ENCODE data around the gene LDLRAD2.
"Not testable (repeated sequence)": the region's sequence is repeated elsewhere in the genome, so short reads cannot be mapped to it uniquely, and the experiment has no call there.

LDLRAD2 gene, protein sequence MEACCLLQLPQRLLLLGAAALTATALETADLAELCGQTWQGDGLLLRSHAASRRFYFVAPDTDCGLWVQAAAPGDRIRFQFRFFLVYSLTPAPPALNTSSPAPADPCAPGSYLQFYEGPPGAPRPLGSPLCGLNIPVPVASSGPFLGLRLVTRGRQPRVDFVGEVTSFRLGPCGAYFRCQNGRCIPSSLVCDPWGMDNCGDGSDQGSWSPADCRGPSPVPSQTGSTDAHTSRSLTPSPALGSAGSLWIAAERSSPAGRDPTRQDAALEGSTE

DNA sequence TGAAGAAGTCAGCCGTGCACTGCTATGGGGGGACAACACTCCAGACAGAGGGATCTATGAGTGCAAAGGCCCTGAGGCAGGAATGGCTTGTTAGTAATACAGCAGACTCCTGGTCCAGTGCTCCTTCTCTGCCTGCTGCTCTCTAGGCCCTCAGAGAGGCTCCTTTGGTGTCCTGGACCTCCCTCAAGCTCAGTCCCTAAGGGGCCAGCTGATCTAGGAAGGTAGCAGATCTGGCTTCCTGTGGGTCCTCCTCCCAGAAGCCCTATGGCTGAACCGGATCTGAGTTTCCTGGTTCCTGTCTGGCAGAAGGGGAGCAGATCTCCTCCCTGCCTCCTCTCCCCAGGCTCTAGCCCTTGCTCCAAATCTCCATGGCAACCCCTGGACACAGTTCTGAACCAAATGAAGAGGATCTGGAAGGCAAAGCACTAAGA lies at the start of gene LDLRAD2:
TSS of gene LDLRAD2 (plus strand) at position 391 of the 431 bp plus-strand sequence. CDS start 187 bp downstream, outside the sequence.
- DNase-seq (ENCODE audit: low spot score) (no peak), FAIRE-seq (no peak)

DNA sequence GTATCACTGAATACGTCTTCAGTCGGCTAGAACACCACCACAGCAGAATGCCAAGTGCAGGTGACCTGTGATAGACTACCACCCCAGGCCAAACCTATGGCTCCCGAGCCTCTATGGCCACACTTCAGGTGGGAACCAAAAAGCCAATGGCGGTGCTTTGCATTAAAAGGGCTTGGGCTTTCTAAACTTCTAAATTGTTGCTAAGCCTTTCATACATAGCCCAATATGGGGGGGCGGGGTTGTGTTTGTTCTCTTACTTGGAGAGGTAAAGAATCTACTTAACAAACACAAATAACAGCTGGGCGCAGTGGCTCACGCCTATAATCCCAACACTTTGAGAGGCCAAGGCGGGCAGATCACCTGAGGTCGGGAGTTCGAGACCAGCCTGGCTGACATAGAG lies 48.8 kb upstream of the LDLRAD2 start:
- DNase-seq (ENCODE audit: low spot score): no peak
- no peak for FAIRE-seq

DNA sequence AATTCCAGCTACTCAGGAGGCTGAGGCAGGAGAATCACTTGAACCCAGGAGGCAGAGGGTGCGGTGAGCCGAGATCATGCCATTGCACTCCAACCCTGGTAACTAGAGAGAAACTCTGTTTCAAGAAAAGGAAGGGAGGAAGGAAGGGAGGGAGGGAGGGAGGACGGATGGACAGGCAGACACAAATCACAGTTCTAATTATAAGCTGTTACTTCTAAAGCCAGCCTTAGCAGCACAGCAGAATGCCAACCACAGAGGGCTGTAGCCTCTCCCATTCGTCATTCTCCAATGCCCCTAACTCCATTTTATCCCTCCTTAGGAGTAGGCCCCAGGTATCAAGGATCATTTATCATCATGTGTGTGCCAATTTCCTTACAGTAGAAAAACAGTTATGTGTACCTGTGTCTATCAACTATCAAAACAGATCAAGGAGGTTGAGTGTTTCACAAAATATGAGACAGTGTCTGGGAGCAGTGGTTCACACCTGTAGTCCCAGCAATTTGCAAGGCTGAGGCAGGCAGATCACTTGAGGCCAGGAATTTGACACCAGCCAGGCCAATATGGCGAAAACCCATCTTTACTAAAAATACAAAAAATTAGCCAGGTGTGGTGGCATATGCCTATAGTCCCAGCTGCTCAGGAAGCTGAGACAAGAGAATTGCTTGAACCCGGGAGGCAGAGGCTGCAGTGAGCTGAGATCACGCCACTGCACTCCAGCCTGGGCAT lies 48.2 kb upstream of the LDLRAD2 start:
- FAIRE-seq (no peak), DNase-seq (ENCODE audit: low spot score) (no peak)

DNA sequence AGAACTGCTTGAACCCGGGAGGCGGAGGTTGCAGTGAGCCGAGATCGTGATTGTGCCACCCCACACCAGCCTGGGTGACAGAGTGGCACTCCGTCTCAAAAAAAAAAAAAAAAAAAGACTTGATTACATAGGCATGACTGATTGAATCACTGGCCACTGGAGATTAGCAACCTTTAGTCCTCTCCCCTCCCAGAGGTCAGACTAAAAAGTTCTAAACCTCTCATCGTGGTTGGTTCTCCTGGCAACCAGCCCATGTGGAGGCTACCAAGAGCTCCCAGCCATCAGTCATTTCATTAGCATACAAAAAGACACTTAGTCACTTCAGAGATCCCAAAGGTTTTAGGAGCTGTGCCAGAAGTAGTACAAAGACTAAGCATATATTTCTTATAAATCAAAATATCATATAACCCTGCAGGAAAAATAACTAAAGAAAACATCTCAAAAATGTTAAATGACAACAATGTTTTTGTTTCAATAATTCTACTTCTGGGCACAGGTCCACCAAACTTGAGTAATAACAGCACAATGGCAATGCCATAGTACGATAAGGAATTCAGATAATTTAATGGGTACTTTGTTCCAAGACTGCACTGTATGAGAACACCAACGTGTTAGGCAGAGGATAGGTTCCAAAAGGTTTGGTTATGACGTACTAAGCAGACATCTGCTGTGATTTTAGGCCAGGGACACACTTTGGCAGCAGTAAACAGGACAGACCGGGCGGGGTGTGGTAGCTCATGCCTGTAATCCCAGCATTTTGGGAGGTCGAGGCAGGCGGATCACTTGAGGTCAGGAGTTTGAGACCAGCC lies 47.2 kb upstream of the LDLRAD2 start:
- DNase-seq (ENCODE audit: low spot score) (peak; percentile 73), FAIRE-seq (no peak)

DNA sequence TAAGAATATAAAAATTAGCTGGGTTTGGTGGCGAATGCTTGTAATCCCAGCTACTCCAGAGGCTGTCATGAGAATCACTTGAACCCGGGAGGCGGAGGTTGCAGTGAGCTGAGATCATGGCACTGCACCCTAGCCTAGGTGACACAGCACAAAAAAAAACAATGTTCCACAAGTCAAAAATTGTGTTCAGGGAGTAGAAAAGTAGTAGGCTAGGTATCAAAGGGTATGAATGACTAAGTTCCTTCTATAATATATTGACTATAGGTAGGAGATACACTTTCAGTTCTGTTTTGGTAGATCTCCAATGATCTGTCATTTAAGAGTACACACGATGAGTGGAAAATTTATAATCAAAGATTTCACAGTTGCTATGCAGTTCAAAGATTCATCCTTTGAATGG lies 45.9 kb upstream of the LDLRAD2 start:
- FAIRE-seq (no peak), DNase-seq (ENCODE audit: low spot score) (no peak)

DNA sequence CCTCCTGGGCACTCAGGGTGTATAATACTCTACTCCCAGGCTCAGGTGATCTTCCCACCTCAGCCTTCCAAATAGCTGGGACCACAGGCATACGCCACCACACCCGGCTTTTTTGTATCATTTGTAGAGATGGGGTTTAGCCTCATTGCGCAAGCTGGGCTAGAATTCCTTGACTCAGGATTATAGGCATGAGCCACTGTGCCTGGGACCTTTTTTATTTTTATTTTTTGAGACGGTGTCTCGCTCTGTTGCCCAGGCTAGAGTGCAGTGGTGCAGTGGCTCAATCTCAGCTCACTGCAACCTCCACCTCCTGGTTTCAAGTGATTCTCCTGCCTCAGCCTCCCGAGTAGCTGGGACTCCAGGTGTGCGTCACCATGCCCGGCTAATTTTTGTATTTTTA lies 45.0 kb upstream of the LDLRAD2 start:
- DNase-seq (ENCODE audit: low spot score); FAIRE-seq: not testable (repeated sequence)

DNA sequence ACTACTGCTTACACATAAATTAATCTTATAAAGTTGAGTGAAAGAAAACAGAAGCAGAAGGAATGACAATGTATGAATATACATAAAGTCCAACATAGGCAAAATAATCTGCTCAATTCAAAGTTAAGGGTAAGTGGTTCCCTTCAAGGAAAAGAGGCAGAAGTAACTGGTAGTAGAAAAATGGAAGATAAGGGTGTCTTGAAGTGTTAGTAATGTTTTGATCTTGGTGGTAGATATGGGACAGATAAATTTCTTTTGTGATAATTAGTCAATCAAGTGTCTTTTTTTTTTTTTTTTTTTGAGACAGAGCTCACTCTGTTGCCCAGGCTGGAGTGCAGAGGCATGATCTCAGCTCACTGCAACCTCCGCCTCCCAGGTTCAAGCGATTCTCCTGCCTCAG lies 41.9 kb upstream of the LDLRAD2 start:
- FAIRE-seq: no peak
- no peak for DNase-seq (ENCODE audit: low spot score)

DNA sequence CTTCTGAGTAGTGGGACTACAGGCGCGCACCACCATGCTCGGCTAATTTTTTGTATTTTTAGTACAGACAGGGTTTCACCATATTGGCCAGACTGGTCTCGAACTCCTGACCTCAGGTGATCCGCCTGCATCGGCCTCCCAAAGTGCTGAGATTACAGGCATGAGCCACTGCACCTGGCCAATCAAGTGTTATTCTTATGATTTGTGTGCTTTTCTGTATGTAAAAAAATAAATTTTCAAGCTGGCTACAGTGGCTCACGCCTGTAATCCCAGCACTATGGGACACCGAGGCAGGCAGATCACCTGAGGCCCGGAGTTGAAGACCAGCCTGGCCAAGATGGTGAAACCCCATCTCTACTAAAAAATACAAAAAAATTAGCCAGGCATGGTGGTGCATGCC lies 41.5 kb upstream of the LDLRAD2 start:
- DNase-seq (ENCODE audit: low spot score); FAIRE-seq: not testable (repeated sequence)

DNA sequence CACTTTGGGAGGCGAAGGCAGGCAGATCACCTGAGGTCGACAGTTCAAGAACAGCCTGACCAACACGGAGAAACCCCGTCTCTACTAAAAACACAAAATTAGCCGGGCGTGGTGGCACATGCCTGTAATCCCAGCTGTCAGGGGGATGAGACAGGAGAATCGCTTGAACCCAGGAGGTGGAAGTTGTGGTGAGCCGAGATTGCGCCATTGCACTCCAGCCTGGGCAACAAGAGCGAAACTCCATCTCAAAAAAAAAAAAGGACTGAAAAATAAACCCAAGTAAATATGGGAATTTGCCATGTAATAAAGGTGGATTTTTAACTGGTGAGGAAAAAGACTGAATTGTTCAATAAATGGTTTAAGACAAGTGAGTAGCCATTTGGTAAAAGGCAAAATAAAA lies 40.4 kb upstream of the LDLRAD2 start:
- FAIRE-seq; DNase-seq (ENCODE audit: low spot score): not testable (repeated sequence)

DNA sequence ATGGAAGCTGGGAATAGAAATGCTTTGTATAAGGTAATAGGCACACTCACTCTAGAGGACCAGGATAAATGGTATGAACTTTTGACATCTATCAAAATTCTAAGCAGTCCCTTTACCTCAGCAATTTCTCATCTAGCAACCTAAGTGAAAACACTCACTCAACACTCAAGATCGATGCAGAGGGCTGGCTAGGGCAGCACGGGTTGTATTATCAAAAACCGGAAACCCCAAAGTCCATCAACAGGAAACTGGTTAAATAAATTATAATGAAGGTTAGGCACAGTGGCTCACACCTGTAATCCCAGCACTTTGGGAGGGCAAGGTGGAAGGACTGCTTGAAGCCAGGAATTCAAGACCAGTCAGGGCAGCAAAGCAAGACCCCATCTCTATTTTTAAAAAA lies 38.5 kb upstream of the LDLRAD2 start:
- no peak for FAIRE-seq
- DNase-seq (ENCODE audit: low spot score): no peak

DNA sequence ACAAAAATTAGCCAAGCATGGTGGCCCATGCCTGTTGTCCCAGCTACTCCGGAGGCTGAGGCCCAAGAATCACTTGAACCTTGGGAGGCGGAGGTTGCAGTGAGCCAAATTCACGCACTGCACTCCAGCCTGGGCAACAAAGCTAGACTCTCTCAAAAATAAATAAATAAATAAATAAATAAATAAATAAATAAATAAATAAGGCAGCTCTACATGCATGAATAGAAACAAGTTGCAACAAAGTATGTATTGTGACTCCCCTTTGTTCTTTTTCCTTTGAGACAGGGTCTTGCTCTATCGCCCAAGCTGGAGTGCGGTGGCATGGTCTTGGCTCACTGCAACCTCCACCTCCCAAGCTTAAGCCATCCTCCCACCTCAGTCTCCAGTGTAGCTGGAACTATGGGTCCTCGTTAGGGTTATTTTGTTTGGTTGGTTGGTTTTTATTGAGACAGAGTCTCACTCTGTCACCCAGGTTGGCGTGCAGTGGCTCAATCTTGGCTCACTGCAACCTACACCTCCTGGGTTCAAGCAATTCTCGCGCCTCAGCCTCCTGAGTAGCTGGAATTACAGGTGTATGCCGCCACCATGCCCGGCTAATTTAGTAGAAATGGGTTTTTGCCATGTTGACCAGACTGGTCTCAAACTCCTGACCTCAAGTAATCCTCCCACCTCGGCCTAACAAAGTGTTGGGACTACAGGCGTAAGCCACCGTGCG lies 37.1 kb upstream of the LDLRAD2 start:
- FAIRE-seq (no peak), DNase-seq (ENCODE audit: low spot score) (no peak)

DNA sequence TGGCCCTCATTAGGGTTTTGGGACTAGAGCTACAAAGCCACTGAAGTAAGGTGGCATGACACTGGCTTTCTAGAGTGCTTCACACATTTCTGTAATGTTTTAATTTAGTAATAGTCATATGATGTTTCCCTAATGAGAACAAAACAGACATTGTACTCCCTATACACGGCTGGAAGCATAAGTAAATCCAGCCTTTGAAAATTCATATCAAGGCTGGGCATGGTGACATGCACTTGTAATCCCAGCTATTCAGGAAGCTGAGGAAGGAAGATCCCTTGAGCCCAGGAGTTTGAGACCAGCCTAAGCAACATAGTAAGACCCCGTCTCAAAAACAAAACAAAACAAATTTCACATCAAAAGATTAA lies 36.5 kb upstream of the LDLRAD2 start:
- no peak for FAIRE-seq

DNA sequence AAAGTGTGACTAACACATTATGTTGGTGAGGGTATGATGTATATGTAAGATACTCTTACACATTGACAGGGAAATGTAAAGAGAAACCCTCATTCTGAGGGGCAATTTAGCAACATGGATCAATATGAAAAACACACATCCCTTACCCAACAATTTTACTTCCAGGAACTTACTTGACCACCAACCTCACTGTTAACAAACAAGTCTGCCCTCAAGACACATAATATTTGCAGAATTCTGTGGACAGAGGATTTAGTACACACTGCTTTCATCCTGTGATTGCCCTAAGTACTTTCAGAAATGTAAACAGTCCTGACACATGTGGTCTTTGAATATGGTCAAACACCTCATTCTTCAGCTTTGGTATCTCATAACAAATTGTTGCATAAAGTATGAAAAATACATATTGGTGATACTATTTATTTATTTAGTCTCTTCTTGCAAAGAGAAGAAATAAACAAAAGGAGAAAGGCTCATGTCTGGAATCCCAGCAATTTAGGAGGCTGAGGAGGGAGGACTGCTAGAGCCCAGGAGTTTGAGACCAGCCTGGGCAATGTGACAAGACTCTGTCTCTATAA lies 36.0 kb upstream of the LDLRAD2 start:
- FAIRE-seq (no peak), DNase-seq (ENCODE audit: low spot score) (no peak)

More for the DNA sequence above, 36.5 kb upstream of the LDLRAD2 start:
- DNase-seq (ENCODE audit: low spot score): no peak

DNA sequence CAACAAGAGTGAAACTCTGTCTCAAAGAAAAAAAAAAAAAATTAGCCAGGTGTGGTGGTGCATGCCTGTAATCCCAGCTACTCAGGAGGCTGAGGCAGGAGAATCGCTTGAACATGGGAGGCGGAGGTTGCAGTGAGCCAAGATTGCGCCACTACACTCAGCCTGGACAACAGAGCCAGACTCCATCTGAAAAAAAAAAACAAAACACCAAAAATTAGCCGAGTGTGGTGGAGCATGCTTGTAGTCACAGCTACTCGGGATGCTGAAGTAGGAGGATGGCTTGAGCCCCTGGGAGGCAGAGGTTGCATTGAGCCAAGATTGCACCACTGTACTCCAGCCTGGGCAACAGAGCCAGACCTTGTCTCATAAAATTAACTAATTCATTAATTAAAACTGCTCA lies 35.1 kb upstream of the LDLRAD2 start:
- not testable (repeated sequence) for FAIRE-seq; DNase-seq (ENCODE audit: low spot score)

DNA sequence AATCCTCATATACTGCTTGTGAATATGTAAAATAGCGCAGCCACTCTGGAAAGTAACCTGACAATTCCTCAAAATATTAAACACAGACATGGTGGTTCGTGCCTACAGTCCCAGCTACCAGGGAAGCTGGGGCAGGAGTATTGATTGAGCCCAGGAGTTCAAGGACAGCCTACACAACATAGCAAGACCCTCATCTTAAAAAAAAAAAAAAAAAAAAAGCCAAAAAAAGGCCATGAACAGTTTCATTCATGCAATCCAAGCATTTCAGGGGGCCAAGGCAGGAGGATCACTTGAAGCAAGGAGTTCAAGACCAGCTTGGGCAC lies 33.7 kb upstream of the LDLRAD2 start:
- DNase-seq (ENCODE audit: low spot score) (no peak), FAIRE-seq (no peak)

DNA sequence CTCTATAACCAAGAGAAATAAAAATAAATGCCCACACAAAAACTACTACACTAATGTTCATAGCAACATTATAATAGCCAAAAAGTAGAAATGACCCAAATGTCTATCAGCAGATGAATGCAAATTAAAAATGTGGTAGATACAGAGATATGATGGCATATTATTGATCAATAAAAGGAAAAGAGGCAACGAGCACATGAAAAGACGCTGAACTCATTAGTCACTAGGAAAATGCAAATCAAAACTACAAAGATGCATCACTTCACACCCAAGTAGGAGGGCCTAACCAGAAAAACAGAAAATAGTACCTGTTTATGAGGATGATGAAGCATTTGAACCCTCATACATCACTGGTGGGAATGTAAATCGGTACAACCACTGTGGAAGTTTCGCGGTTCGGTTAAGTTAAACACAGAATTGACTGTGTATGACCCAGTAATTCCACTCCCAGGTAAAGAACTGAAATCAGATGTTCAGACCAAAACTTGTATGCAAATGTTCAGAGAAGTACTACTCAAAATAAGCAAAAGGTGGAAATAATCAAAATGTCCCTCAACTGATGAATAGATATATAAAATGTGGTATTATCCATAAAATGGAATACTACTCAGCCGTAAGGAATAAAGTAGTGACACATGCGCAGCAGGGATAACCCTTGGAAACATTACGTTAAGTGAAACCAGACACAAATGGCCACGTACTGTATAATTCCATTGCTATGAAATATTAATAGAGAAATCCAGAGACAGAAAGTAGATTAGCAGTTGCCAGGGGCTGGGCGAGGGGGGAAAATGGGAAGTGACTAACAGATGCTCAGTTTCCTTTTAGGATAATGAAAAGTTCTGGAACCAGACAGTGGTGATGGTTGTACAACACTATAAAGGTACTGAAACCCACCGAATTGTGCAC lies 32.2 kb upstream of the LDLRAD2 start:
- FAIRE-seq (no peak), DNase-seq (ENCODE audit: low spot score) (no peak)

DNA sequence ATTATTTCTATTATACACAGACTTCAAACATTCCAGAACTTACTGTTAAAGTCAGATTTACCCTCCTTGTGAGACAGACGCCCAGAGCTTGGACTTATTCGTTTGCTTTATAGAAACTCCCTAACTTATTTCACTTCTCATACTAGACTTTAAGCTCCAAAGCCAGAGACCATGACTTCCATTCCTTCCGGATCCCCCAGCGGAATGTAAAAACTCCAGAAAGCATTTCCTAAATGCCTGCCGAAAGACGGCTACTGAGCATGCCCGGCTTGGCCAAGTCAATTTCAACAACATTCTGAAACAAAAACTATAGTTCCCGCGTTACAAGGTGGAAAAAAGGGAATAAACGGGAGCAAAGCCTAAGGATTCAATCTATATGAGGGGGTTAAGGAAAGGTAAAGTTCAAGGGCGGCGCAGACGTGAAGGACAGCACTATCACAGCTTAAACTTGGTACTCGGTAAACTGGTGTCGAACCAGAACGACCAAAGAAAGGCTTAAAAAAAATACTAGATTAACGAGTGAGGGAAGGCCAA lies 30.2 kb upstream of the LDLRAD2 start:
- DNase-seq (ENCODE audit: low spot score) (no peak), FAIRE-seq (no peak)

DNA sequence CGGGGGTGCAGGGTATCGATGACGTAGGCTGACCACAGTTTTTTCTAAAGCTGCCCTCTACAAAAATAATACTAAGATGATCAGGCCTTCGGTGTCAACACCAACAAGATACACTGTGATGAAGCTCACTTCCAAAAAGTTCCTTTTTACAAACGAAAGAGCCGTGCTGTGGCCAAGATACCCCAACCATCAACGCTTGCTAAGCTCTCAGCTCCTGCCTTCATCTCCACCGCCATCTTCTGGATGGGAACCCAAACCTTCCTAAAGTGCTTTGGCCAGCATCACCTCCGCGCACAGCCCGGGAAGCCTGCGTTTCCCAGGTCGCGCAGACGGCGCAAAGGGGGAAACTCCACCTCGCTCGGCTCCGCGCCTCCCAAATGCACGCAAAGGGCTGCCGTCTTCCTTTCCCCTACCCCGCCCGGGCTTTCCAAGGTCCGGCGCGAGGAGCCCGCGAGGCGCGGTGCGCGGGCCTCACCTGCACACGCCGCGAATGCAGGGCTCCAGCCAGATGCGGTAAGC lies 29.7 kb upstream of the LDLRAD2 start:
- DNase-seq (ENCODE audit: low spot score) (peak; percentile 27), FAIRE-seq (no peak)

DNA sequence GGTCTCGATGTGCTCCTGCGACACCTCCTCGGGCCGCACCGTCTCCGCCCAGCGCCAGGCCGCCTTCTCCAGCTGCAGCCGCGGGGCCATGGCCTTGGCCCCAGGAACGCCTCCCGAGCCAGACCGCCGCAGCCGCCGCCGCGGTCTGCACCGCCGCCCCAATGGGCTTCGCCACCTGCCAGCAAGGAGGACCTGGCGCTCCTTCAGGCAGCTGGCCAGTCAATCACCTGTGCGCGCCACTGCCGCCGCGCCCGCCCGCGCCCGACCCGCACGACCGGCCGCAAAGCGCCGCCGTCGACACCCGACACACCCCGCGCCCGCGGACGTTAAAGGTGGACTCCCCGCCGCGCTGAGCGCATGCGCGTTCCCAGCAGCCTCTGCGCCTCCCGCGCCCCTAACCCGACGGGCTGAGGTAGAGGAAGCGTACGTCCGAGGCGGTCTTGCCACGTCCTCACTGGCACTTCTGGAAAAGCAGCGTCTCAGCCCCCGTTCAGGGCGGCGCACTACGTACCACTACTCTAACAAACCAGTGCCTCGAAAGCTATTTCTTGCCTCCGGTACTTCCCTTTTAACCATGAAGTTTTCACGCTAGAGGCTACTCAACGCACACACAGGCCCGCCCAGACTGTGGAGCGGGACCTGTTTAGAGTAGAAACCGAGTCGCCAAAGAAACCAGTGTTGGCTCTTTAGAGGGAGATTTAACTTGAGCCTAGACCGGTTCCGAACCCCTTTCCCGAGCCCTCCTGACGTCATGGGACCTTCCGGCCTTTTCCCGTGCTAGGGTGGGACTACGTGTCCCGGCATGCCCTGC lies 29.0 kb upstream of the LDLRAD2 start, which contains the start of gene USP48:
TSS of gene USP48 (minus strand) at position 282 of the 811 bp plus-strand sequence. CDS start at position 90, 192 bp downstream.
- FAIRE-seq (peak; percentile 88), DNase-seq (ENCODE audit: low spot score) (peak; percentile 98)

Measured in urothelium cell line (cell line).